ENCODE measurements around the gene TFDP2.

DNA sequence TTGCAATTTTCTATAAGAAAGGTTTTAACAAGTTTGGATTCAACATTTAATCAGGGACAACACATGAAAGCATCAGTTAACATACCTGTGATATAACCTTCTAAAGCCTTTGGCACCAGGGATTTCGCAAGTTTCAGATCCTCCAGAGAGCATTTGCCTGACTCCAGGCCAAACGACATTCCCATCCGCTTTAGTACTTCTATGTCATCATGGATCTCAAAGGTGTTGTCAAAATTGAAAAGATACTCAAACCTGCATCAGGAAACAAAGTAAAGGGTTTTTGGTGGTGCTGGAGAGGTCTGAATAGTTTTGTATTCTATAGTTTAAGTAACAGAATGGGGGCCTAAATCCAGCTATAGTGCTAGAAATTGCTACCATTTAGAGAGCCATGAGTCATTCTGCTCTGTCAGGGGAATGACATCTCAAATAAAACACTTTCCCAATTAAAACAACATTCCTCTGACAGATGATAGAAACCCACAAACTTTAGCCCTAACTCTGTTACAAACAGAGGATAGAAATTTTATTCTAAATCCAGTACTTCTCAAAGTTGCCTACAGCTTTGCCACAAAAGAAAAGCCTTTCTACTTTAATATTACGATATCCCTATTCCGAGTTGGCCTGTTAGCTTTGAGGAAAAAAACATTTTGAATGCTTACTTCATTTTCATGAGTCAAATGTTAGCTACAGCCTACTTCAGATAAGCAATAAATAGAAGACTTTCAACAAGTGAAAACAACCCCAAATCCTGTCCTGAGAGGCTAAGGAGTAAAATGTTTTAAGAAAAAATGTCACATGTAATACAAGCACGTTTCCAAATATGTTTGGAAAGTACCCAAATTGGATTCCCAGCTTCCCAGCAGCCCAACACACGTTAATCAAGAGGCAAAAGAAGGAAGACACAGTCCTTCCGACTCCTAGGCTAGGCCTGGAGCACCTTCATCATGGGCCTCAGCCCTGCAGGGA lies 189.5 kb downstream of the TFDP2 start:
- TF ChIP-seq, protein P1, sequence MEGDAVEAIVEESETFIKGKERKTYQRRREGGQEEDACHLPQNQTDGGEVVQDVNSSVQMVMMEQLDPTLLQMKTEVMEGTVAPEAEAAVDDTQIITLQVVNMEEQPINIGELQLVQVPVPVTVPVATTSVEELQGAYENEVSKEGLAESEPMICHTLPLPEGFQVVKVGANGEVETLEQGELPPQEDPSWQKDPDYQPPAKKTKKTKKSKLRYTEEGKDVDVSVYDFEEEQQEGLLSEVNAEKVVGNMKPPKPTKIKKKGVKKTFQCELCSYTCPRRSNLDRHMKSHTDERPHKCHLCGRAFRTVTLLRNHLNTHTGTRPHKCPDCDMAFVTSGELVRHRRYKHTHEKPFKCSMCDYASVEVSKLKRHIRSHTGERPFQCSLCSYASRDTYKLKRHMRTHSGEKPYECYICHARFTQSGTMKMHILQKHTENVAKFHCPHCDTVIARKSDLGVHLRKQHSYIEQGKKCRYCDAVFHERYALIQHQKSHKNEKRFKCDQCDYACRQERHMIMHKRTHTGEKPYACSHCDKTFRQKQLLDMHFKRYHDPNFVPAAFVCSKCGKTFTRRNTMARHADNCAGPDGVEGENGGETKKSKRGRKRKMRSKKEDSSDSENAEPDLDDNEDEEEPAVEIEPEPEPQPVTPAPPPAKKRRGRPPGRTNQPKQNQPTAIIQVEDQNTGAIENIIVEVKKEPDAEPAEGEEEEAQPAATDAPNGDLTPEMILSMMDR (IDR thresholded peaks at IDR 0.05 in 2 of 3, conservative IDR thresholded peaks at IDR 0.05 in 1 of 3; ENCODE audit: insufficient read depth in 2 of 3, low read depth in 1 of 3, low read length in 3 of 3), result no peak
- TF ChIP-seq SP1 (CRISPR knock-in tag; IDR thresholded peaks at IDR 0.05) (no peak), HOXB6 (CRISPR knock-in tag; IDR thresholded peaks at IDR 0.05; ENCODE audit: borderline replicate concordance) (no peak), ZHX1 (conservative IDR thresholded peaks at IDR 0.05; ENCODE audit: low read length) (no peak), CHD4 (IDR thresholded peaks at IDR 0.05; ENCODE audit: insufficient read depth, insufficient replicate concordance, low read depth, low read length, poor library complexity, severe bottlenecking) (no peak), NR3C1 (CRISPR knock-in tag; IDR thresholded peaks at IDR 0.05) (no peak), CREB1 (IDR thresholded peaks at IDR 0.05) (no peak), CREB1 (CRISPR knock-in tag; IDR thresholded peaks at IDR 0.05) (no peak)
- TF ChIP-seq, protein P2, sequence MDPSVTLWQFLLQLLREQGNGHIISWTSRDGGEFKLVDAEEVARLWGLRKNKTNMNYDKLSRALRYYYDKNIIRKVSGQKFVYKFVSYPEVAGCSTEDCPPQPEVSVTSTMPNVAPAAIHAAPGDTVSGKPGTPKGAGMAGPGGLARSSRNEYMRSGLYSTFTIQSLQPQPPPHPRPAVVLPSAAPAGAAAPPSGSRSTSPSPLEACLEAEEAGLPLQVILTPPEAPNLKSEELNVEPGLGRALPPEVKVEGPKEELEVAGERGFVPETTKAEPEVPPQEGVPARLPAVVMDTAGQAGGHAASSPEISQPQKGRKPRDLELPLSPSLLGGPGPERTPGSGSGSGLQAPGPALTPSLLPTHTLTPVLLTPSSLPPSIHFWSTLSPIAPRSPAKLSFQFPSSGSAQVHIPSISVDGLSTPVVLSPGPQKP (CRISPR knock-in tag; IDR thresholded peaks at IDR 0.05), result no peak
- TF ChIP-seq, protein P3, sequence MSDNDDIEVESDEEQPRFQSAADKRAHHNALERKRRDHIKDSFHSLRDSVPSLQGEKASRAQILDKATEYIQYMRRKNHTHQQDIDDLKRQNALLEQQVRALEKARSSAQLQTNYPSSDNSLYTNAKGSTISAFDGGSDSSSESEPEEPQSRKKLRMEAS (CRISPR knock-in tag; IDR thresholded peaks at IDR 0.05), result no peak
- TF ChIP-seq, protein P4, sequence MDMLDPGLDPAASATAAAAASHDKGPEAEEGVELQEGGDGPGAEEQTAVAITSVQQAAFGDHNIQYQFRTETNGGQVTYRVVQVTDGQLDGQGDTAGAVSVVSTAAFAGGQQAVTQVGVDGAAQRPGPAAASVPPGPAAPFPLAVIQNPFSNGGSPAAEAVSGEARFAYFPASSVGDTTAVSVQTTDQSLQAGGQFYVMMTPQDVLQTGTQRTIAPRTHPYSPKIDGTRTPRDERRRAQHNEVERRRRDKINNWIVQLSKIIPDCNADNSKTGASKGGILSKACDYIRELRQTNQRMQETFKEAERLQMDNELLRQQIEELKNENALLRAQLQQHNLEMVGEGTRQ (CRISPR knock-in tag; IDR thresholded peaks at IDR 0.05), result no peak

All from K562 (cell line).